C4-2B (cell line): ENCODE data around the gene RANBP17.

Experiments
- ZFX ChIP-seq: fragments of 450-650 bp; IDR thresholded peaks from 2 replicates; pipeline ENCODE4 v1.6.1; 2017
- TF ChIP-seq, protein P1 (sequence below): fragments of 450-650 bp; conservative IDR thresholded peaks from 2 replicates; pipeline ENCODE4 v1.5.1; 2017; ENCODE audit warnings: mild to moderate bottlenecking

DNA sequence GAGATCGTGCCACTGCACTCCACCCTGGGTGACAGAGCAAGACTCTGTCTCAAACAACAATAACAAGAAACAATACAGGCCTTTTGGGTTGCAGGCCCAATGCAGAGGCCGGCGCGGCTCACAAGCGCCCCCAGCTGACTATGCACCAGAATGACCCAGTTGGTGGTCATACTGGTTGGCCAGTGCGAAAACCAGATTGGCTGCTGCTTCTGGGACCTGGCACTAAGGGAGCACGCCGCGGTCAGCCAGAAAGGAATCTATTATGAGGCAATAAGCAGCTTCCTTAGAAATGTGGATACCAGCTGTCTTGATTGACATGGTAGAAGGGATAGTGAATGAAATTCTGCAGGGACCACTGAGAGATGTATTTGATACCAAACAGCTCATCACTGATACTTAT is 35.0 kb downstream of the RANBP17 start:
- TF ChIP-seq, protein P1, sequence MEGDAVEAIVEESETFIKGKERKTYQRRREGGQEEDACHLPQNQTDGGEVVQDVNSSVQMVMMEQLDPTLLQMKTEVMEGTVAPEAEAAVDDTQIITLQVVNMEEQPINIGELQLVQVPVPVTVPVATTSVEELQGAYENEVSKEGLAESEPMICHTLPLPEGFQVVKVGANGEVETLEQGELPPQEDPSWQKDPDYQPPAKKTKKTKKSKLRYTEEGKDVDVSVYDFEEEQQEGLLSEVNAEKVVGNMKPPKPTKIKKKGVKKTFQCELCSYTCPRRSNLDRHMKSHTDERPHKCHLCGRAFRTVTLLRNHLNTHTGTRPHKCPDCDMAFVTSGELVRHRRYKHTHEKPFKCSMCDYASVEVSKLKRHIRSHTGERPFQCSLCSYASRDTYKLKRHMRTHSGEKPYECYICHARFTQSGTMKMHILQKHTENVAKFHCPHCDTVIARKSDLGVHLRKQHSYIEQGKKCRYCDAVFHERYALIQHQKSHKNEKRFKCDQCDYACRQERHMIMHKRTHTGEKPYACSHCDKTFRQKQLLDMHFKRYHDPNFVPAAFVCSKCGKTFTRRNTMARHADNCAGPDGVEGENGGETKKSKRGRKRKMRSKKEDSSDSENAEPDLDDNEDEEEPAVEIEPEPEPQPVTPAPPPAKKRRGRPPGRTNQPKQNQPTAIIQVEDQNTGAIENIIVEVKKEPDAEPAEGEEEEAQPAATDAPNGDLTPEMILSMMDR, result peak; percentile 59
- TF ChIP-seq ZFX, result no peak
